GM12873 (cell line): ENCODE measurements around the gene LIN37.

Source experiments
- TF ChIP-seq, protein P1 (sequence below): IDR thresholded peaks from 2 replicates; pipeline ENCODE4 v1.5.1; 2012; ENCODE audit warnings: low read depth, mild to moderate bottlenecking, moderate library complexity, low read length, control low read depth; ENCODE audit not compliant: insufficient read depth; ENCODE audit errors: missing control alignments

LIN37 gene

DNA sequence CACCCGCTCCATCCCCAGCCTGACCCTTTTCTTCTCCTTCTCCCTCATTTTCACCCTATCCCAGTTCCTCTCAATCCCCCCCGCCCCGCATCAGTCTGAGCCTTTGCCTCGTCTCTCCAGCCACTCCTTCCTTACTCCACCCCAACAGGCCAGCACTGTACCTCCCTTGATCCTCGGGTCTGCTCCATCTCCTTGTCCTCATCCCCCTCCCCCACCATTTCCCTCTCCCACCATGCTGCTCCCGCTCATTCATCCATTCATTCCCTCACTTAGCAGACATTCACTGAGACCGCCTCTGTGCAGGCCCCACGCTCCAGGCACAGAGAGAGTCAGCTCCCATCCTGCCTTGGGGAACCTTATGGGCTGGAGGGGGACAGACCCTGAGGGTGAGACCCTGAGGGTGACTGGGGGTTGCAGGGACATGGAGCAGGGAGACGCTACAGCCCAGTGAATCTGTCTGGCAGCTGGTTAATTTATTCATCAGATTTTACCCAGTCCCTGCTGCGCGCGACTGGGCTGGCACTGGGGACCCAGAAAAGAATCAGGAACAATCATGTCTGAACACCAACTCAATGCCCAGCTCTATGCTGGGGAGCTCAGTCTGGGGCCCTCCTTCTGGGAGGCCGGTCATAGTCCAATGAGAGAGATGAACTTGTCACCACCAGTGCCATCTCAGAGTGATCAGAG is 27.9 kb downstream of the LIN37 start:
- TF ChIP-seq, protein P1, sequence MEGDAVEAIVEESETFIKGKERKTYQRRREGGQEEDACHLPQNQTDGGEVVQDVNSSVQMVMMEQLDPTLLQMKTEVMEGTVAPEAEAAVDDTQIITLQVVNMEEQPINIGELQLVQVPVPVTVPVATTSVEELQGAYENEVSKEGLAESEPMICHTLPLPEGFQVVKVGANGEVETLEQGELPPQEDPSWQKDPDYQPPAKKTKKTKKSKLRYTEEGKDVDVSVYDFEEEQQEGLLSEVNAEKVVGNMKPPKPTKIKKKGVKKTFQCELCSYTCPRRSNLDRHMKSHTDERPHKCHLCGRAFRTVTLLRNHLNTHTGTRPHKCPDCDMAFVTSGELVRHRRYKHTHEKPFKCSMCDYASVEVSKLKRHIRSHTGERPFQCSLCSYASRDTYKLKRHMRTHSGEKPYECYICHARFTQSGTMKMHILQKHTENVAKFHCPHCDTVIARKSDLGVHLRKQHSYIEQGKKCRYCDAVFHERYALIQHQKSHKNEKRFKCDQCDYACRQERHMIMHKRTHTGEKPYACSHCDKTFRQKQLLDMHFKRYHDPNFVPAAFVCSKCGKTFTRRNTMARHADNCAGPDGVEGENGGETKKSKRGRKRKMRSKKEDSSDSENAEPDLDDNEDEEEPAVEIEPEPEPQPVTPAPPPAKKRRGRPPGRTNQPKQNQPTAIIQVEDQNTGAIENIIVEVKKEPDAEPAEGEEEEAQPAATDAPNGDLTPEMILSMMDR, result no peak

DNA sequence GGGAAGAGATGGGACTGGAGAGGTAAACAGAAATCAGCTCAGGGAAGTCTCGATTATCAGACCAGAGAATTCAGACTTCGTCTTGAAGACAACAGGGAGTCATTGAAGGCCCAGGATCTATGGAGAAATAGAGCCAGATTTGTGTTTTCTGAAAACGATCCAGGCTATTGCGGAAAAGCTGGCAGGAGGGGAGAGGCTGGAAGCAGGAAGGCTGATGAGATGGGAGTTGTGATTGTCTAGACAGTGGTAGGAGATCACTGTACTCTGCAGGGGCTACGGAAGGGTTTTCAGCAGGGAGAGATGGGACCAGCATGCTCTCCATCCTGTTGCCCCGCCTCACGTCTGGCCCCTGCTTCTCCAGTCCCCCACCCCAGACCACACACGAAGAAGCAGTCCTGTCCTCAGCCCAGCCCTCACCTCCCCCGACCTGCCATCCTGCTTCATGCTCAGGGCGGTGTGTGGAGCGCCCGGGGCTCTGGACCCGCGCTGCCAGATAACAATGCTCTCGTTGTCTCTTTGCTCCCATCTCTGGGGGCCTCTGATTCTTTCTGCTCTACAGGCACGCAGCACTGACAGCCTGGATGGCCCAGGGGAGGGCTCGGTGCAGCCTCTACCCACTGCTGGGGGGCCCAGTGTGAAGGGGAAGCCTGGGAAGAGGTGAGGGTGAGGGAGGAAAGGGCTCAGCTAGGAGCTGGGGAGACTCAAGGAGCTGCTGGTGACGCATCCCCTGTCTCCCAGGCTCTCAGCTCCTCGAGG is 28.9 kb downstream of the LIN37 start:
- TF ChIP-seq, protein P1, result no peak

DNA sequence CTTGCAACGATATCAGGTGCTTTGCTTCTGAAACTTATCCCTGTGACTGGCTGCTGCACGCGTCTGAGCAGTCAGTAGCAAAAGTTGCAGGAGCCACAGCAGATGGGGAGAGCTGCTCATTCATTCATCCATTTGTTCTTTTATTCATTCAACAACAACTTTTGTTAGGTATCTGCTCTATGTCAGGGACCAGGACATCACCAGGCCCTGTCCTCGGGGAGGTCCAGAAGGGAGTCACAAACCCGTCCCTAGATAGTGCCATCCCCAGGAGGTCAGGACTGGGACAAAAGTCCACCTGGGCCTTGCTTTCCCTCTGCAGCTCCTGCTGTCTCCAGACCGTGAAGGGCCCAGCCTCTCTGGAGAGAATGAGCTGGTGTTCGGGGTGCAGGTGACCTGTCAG is 29.6 kb downstream of the LIN37 start:
- TF ChIP-seq, protein P1, result no peak

DNA sequence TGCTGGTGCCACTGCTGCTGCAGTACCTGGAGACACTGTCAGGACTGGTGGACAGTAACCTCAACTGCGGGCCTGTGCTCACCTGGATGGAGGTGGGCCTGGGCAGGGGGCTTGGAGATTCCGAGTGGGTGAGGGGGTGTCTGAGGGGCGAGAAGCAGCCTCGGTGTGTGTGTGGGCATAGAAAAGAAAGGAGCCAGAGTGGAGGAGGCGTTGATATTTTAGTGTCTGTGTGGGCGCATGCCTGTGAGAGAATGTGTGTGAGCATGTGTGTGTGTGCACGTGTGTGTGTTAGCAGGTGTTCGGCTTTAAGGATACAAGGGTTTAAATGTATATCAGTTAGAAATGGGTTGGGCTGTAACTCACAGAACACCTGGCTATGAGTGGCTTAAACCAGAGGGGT is 30.7 kb downstream of the LIN37 start:
- TF ChIP-seq, protein P1, result no peak

DNA sequence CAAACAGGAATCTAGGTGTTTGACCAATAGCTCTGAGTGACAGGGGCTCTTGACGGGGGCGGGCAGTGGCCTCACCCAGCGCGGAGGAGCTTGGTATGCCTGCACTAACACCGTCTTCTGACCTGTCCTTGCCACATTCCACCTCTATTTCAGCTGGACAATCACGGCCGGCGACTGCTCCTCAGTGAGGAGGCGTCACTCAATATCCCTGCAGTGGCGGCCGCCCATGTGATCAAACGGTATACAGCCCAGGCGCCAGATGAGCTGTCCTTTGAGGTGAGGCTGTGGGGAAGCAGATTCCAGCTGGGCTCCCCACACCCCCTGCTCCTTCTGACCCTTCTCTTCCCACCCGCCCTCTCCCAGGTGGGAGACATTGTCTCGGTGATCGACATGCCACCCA is 31.7 kb downstream of the LIN37 start:
- TF ChIP-seq, protein P1, result no peak

DNA sequence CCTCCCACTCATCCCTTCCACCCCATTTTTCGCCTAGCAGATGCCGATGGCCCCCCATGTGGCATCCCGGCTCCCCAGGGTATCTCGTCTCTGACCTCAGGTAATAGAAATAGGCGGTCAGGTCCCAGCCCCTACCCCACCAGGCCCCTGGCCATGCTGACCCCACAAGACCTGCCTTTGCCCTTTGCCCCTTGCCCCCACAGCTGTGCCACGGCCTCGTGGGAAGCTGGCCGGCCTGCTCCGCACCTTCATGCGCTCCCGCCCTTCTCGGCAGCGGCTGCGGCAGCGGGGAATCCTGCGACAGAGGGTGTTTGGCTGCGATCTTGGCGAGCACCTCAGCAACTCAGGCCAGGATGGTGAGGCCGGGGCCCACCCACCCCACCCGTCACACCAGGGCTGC is 32.3 kb downstream of the LIN37 start:
- TF ChIP-seq, protein P1, result no peak

DNA sequence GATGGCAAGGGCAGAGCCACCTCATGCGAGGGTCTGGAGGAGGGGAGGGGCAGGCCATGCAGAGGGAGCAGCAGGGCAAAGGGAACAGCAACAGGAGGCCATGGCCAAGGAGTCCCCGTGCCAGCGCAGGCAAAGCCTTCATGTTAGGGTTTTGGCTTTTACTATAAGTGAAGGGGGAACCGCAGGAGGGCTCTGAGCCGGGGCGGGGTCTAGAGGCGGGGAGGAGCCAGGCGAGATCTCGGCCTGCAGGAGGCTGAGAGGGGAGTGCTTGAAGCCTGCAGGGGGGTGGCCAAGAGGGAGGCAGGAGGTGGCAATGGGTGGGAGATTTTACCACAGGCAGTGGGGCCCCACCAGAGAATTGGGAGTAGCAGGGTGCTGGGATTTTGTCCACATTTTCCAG is 33.3 kb downstream of the LIN37 start:
- TF ChIP-seq, protein P1, result no peak
